ENCODE data around the gene SPNS3. TPM values are rescaled to one million over a fixed set of nuclear protein-coding genes. Genes with fewer than 3 reads are reported as not detected.

SPNS3 gene
- total and polyA plus RNA-seq, 4 donors: 0.16 to 2.3 (median 0.24) TPM

DNA sequence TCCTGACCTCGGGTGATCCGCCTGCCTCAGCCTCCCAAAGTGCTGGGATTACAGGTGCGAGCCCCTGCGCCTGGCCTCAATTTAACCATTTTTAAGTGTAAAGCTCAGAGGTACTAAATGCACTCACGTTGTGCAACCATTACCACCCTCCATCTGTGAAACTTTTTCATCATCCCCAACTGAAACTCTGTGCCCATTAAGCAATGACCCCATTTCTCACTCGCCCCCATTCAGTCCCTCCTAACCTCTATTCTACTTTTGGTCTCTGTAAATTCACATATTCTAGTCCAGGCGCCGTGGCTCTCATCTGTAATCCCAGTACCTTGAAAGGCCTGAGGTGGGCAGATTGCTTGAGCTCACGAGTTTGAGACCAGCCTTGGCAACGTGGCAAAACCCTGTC lies 8.3 kb upstream of the SPNS3 start:
- Histone ChIP-seq H3K27me3 (ENCODE audit: control insufficient read depth in 4 of 4, insufficient read depth in 4 of 4, low read length in 3 of 4) (no peaks in the 10 kb centered on the region), H3K9ac (ENCODE audit: low read depth in 1 of 2, low read length in 2 of 2) (no peak overlapping the region), H3K4me1 (ENCODE audit: control insufficient read depth in 4 of 4, insufficient read depth in 4 of 4, low read length in 3 of 4) (peaks cover 0 to 3% (median 0%) of the 10 kb centered on the region in 4 donors), H3K36me3 (ENCODE audit: control insufficient read depth in 4 of 4, insufficient read depth in 3 of 4, low read depth in 1 of 4, low read length in 3 of 4) (no peaks in the 10 kb centered on the region), H3K4me3 (ENCODE audit: low read depth in 1 of 3, low read length in 3 of 3) (no peak overlapping the region), H3K27ac (ENCODE audit: low read depth in 1 of 2, low read length in 2 of 2) (no peak overlapping the region), H3K9me3 (ENCODE audit: control insufficient read depth in 4 of 4, low read length in 3 of 4) (no peaks in the 10 kb centered on the region)
- no peak for DNase-seq (ENCODE audit: low spot score)
- WGBS: 81% methylated on average over 10 of the region's 10 CpGs
- TF ChIP-seq RAD21 (IDR thresholded peaks at IDR 0.05): no peak

DNA sequence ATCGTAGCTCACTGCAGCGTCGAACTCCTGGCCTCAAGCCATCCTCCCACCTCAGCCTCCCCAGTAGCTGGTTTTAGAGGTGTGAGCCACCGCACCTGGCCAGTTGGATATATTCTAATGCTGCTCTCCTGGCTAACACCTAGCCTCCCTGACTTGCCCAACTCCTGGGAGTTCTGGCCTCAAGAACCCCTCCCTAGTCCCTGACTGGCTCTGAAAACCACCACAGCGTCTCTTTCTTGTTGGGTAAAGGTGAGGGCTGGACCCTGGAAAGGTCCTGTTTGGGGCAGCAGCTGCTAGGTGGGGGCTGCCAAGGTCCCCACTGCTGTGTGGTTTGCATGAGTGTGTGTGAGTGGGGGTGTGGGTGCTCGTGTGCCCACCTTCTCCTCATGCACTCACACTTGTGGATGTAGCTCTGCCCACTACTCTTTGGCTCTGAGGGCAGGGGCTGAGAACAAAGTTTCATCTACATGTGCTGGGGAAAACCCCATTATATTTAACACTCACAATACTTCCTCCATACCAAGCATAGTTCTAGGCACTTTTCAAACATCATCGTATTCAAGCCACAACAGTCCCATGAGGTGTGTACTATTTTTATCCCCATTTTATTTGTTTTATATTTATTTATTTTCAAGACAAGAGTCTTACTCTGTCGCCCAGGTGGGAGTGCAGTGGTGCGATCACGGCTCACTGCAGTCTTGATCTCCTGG lies 7.1 kb upstream of the SPNS3 start:
- Histone ChIP-seq H3K4me3 (ENCODE audit: low read depth in 1 of 3, low read length in 3 of 3) (no peak overlapping the region), H3K9ac (ENCODE audit: low read depth in 1 of 2, low read length in 2 of 2) (no peak overlapping the region), H3K4me1 (ENCODE audit: control insufficient read depth in 4 of 4, insufficient read depth in 4 of 4, low read length in 3 of 4) (no peaks in the 10 kb centered on the region), H3K27ac (ENCODE audit: low read depth in 1 of 2, low read length in 2 of 2) (no peak overlapping the region), H3K36me3 (ENCODE audit: control insufficient read depth in 4 of 4, insufficient read depth in 3 of 4, low read depth in 1 of 4, low read length in 3 of 4) (no peaks in the 10 kb centered on the region), H3K9me3 (ENCODE audit: control insufficient read depth in 4 of 4, low read length in 3 of 4) (no peaks in the 10 kb centered on the region), H3K27me3 (ENCODE audit: control insufficient read depth in 4 of 4, insufficient read depth in 4 of 4, low read length in 3 of 4) (no peaks in the 10 kb centered on the region)
- TF ChIP-seq, protein P1, sequence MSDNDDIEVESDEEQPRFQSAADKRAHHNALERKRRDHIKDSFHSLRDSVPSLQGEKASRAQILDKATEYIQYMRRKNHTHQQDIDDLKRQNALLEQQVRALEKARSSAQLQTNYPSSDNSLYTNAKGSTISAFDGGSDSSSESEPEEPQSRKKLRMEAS (IDR thresholded peaks at IDR 0.05): no peak
- no peak for TF ChIP-seq NR2F2 (IDR thresholded peaks at IDR 0.05)
- no peak for TF ChIP-seq EGR1 (IDR thresholded peaks at IDR 0.05; ENCODE audit: low read depth in 2 of 2)
- TF ChIP-seq RXRA (IDR thresholded peaks at IDR 0.05): no peak
- TF ChIP-seq, protein P2, sequence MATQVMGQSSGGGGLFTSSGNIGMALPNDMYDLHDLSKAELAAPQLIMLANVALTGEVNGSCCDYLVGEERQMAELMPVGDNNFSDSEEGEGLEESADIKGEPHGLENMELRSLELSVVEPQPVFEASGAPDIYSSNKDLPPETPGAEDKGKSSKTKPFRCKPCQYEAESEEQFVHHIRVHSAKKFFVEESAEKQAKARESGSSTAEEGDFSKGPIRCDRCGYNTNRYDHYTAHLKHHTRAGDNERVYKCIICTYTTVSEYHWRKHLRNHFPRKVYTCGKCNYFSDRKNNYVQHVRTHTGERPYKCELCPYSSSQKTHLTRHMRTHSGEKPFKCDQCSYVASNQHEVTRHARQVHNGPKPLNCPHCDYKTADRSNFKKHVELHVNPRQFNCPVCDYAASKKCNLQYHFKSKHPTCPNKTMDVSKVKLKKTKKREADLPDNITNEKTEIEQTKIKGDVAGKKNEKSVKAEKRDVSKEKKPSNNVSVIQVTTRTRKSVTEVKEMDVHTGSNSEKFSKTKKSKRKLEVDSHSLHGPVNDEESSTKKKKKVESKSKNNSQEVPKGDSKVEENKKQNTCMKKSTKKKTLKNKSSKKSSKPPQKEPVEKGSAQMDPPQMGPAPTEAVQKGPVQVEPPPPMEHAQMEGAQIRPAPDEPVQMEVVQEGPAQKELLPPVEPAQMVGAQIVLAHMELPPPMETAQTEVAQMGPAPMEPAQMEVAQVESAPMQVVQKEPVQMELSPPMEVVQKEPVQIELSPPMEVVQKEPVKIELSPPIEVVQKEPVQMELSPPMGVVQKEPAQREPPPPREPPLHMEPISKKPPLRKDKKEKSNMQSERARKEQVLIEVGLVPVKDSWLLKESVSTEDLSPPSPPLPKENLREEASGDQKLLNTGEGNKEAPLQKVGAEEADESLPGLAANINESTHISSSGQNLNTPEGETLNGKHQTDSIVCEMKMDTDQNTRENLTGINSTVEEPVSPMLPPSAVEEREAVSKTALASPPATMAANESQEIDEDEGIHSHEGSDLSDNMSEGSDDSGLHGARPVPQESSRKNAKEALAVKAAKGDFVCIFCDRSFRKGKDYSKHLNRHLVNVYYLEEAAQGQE (IDR thresholded peaks at IDR 0.05): no peak
- no peak for TF ChIP-seq FOXA1 (IDR thresholded peaks at IDR 0.05)
- no peak for DNase-seq (ENCODE audit: low spot score)
- WGBS: 86% methylated on average over 10 of the region's 10 CpGs

DNA sequence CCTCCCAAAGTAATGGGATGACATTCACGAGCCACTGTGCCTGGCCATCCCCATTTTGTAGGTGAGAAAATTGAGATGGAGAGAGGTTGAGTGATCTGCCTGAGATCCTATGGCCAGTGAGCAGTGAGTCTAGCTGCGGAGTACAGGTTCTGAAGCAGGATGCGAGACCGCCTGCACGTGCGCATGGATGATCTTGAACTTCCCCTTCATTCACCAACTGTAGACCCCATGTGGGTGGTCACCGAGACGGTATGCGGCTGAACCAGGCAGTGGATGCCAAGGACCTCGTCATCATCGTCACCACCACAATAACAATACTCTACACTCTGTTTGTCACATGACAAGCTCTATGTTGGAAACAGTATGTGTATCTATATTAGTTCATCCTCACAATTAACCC lies 6.2 kb upstream of the SPNS3 start:
- H3K36me3 ChIP-seq (ENCODE audit: control insufficient read depth in 4 of 4, insufficient read depth in 3 of 4, low read depth in 1 of 4, low read length in 3 of 4): no peaks in the 10 kb centered on the region
- H3K4me1 ChIP-seq (ENCODE audit: control insufficient read depth in 4 of 4, insufficient read depth in 4 of 4, low read length in 3 of 4): no peaks in the 10 kb centered on the region
- TF ChIP-seq FOXA1 (IDR thresholded peaks at IDR 0.05): no peak
- TF ChIP-seq FOXA2 (IDR thresholded peaks at IDR 0.05): no peak
- TF ChIP-seq, protein P1 (IDR thresholded peaks at IDR 0.05): no peak
- no peak for TF ChIP-seq HNF4A (conservative IDR thresholded peaks at IDR 0.05)
- TF ChIP-seq RXRA (IDR thresholded peaks at IDR 0.05): no peak
- TF ChIP-seq RAD21 (IDR thresholded peaks at IDR 0.05): no peak
- TF ChIP-seq EGR1 (IDR thresholded peaks at IDR 0.05; ENCODE audit: low read depth in 2 of 2): no peak
- TF ChIP-seq, protein P3, sequence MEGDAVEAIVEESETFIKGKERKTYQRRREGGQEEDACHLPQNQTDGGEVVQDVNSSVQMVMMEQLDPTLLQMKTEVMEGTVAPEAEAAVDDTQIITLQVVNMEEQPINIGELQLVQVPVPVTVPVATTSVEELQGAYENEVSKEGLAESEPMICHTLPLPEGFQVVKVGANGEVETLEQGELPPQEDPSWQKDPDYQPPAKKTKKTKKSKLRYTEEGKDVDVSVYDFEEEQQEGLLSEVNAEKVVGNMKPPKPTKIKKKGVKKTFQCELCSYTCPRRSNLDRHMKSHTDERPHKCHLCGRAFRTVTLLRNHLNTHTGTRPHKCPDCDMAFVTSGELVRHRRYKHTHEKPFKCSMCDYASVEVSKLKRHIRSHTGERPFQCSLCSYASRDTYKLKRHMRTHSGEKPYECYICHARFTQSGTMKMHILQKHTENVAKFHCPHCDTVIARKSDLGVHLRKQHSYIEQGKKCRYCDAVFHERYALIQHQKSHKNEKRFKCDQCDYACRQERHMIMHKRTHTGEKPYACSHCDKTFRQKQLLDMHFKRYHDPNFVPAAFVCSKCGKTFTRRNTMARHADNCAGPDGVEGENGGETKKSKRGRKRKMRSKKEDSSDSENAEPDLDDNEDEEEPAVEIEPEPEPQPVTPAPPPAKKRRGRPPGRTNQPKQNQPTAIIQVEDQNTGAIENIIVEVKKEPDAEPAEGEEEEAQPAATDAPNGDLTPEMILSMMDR (IDR thresholded peaks at IDR 0.05; ENCODE audit: low read depth, low read length, missing input control): no peak
- no peaks in the 10 kb centered on the region for H3K27me3 ChIP-seq (ENCODE audit: control insufficient read depth in 4 of 4, insufficient read depth in 4 of 4, low read length in 3 of 4)
- 90% methylated on average over 11 of the region's 11 CpGs for WGBS
- H3K9ac ChIP-seq (ENCODE audit: low read depth in 1 of 2, low read length in 2 of 2): no peak overlapping the region
- H3K27ac ChIP-seq (ENCODE audit: low read depth in 1 of 2, low read length in 2 of 2): no peak overlapping the region
- H3K4me3 ChIP-seq (ENCODE audit: low read depth in 1 of 3, low read length in 3 of 3): no peak overlapping the region
- no peak for DNase-seq (ENCODE audit: low spot score)
- H3K9me3 ChIP-seq (ENCODE audit: control insufficient read depth in 4 of 4, low read length in 3 of 4): no peaks in the 10 kb centered on the region

Measured in liver (tissue), 9 donors.